K562 treated with DMSO at 1 percent for 4 hours (cell line): ENCODE measurements around the gene KRT222. TPM values are rescaled to one million over a fixed set of nuclear protein-coding genes. Genes with fewer than 3 reads are reported as not detected.

ENCODE experiments used
- total RNA-seq: library from RNA; unstranded; fragments of 300-600 nt; gene quantifications from 2 replicates; pipeline ENCODE4 v1.2.3, GENCODE V29; 2022; ENCODE audit not compliant: insufficient read depth

Gene KRT222
- total RNA-seq = not detected in 2 replicates

DNA sequence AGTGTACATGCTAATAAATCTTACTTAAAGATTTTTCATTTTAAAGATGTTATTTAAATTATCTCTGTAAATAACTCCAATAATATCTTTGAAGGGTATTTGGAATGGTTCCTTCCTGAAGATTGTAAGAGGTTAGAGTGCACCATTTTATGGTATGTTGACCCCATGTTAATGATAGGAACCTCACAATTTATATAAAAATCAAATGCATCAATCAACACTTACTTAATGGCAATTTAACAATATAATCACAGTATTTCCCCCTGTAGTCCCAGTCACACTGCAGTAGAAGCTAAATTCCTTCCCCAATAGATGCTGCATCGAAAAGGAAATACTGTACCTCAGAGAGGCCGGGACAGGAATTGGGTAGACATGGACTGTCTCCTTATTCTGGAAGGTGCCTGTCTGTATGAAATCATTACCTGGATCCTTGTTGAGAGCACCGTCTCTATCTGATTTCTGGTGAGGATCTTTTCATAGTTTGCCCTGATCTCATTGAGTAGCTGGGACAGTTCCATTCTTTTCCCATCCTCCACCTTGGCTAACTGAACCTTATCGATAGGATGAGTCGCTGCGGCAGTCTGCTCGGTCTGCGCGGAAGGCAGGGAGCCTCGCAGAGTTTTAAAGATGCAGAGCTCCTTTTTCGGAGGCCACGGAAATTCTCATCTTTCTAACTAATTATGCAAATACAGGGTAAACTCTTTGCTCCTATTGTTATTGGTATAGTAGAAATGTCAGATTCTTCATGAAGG lies at the start of gene KRT222:
Gene KRT222, minus strand, starts transcription at position 596 of the 752 bp plus-strand sequence. Its CDS starts 78 bp downstream, at position 518.

DNA sequence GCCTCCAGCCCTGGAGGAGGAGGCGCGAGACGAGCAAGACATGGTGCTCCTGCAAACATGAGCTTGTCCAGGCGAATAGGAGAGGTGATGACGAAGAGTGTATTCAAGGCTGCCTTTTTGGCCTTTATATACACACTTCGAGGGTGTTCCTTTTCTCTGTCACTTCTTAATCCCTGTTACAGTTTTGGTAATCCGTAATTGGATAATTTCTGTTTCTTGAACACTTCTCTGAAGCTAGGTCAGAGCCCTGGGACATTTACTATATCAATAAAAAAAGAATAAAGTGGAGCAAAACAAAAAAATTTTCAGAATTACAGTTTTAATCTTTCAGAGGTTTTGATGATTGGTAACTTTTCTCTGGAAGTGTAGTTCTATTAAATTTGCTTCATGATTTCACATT lies 38.7 kb upstream of the KRT222 start, which contains the start of gene KRT24:
Gene KRT24, minus strand, starts transcription at position 101 of the 400 bp plus-strand sequence. Its CDS starts 59 bp downstream, at position 42.

DNA sequence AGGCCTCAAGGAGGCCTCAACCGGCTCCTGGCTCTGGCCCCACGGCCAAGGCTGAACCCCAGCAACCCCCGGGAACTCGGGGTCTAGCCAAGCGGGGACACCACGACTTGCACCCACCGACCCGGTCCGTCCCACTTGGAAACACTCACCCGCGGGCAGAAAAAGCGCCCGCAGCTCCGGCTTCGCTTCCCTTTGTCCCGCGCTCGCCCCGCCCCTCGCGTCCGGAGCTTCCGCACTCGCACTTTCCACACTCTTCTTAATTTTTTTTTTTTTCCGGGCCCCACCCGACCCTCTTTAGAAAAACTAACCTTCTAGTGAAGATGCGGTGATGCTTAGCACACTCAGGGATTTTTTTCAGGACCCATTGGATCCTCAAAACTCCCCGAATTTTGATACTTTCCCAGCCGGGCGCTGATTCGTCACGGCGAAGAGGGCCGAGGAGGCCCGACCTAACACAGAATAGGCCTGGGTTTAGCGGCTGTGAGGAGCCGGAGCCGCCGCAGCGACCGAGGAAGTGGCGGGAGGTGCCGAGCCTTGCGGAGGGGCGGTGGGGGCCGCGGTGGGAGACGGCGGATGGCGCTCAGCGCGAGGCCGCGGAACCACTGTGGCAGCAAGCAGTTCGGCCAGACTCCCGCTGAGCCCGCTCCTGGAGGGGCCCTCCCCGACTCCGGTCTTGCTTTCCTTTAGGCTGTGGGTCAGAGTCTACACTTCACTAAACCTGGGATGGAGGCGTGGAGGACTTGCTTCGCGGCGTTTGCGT lies 17.2 kb downstream of the KRT222 start, which contains the start of gene SMARCE1:
Gene SMARCE1, minus strand, starts transcription at position 195 of the 760 bp plus-strand sequence. CDS start 2,016 bp downstream, outside the sequence.

Other genes with a start within 250 kb of the KRT222 start
- gene TOP2A, start 247.3 kb downstream of the KRT222 start, total RNA-seq = 153 and 167 TPM in 2 replicates
- 183 and 189 TPM in 2 replicates for gene IGFBP4, start 221.7 kb downstream of the KRT222 start, total RNA-seq
- 0.13 TPM in 1 of 2 replicates, not detected in the other for gene TNS4, start 163.6 kb downstream of the KRT222 start, total RNA-seq
- 0.38 TPM in 1 of 2 replicates, not detected in the other for gene CCR7, start 99.7 kb downstream of the KRT222 start, total RNA-seq
- 58.8 and 60.4 TPM in 2 replicates for gene SMARCE1, start 17.4 kb downstream of the KRT222 start, total RNA-seq
- gene KRT24, start 38.6 kb upstream of the KRT222 start, total RNA-seq = not detected in 2 replicates
- gene KRT25, start 90.2 kb upstream of the KRT222 start, total RNA-seq = not detected in 2 replicates
- not detected in 2 replicates for gene KRT26, start 107.0 kb upstream of the KRT222 start, total RNA-seq
- not detected in 2 replicates for gene KRT27, start 117.4 kb upstream of the KRT222 start, total RNA-seq
- not detected in 2 replicates for gene KRT28, start 134.8 kb upstream of the KRT222 start, total RNA-seq
- gene KRT10, start 157.4 kb upstream of the KRT222 start, total RNA-seq = 46.6 and 60.8 TPM in 2 replicates
- gene KRT12, start 202.0 kb upstream of the KRT222 start, total RNA-seq = 5.7 and 8.8 TPM in 2 replicates
- gene KRT20, start 220.1 kb upstream of the KRT222 start, total RNA-seq = not detected in 2 replicates